Astrocyte of the spinal cord (primary cell): ENCODE measurements around the gene LRRC66.

Experiments
- DNase-seq: peaks from one replicate; pipeline ENCODE4 v3.0.0; 2011; ENCODE audit warnings: low read depth, low spot score
- H3K4me3 ChIP-seq: 2 replicates; pipeline ENCODE4 v1.5.1; 2011; ENCODE audit warnings: low read depth, mild to moderate bottlenecking, low read length, moderate library complexity
- in situ Hi-C: cut with HindIII; loops from 2 replicates; pipeline ENCODE4 v1.10.0; 2017; ENCODE audit warnings: low sequenced_read_pairs
- TF ChIP-seq, protein P1 (sequence below): IDR thresholded peaks from 2 replicates; pipeline ENCODE4 v1.5.1; 2012; ENCODE audit warnings: low read depth, mild to moderate bottlenecking, low read length, inconsistent platforms

The LRRC66 gene

DNA sequence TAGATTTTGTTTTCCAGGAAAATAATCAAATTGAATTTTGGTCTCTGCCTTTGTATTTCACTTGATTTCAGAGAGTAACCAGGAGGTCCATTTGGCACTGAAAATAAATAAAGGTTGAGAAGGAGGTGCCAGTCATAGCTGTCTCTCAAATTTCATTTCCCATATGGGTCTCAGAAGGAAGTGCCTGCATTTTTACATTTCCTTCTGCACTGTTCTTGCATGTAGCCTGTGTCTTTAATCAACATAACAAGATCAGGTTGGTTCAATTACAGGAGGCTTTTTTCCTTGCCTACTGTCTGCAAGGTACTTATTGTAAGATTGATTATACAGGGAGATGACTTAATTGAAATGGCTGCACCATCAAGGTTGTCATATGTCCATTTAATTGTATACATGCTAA lies 15.7 kb downstream of the LRRC66 start:
- no peak for DNase-seq
- in situ Hi-C loops = no loop called here
- no peak overlapping the region for H3K4me3 ChIP-seq
- TF ChIP-seq, protein P1, sequence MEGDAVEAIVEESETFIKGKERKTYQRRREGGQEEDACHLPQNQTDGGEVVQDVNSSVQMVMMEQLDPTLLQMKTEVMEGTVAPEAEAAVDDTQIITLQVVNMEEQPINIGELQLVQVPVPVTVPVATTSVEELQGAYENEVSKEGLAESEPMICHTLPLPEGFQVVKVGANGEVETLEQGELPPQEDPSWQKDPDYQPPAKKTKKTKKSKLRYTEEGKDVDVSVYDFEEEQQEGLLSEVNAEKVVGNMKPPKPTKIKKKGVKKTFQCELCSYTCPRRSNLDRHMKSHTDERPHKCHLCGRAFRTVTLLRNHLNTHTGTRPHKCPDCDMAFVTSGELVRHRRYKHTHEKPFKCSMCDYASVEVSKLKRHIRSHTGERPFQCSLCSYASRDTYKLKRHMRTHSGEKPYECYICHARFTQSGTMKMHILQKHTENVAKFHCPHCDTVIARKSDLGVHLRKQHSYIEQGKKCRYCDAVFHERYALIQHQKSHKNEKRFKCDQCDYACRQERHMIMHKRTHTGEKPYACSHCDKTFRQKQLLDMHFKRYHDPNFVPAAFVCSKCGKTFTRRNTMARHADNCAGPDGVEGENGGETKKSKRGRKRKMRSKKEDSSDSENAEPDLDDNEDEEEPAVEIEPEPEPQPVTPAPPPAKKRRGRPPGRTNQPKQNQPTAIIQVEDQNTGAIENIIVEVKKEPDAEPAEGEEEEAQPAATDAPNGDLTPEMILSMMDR = no peak

DNA sequence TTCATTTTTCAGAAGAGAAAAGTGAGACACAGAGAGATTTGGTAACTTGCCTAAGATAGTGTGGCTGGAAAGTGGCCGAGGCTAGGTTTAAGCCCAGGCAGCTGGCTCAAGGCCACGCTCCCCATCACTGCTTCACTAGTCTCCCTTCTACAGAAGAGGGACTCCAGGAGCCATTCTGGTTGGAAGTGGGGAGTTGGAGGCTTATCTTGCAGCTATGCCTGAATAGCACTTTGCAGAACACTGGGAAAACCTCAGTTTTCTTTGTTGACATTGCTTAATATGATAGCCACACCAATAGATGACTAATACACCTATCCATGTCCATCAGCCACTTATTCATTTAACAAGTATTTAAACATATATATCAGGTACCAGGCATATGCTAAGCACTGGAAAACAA lies 18.5 kb downstream of the LRRC66 start:
- in situ Hi-C loops = no loop called here
- TF ChIP-seq, protein P1 = no peak

DNA sequence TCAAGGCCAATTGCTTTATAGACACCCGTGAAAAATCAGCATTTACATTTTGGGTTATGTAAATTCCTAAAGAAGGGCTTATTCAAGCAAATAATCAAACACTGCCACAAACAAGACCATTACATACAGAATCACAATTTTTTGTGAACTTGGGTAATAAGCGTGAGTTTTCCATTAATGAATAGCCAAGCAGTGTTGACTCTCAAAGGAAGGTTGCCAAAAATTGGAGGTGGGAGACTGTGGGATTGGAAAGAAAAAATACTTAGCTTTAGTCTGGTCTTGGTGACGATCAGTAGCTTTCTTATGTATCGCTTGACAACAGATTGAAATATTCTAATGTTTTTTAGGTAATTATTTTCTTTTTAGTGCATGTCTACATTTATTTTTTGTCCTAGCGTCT lies 20.9 kb downstream of the LRRC66 start:
- TF ChIP-seq, protein P1 = no peak
- in situ Hi-C loops = no loop called here
- H3K4me3 ChIP-seq = no peak overlapping the region
- DNase-seq = no peak

More for the DNA sequence above, 18.5 kb downstream of the LRRC66 start:
- no peak overlapping the region for H3K4me3 ChIP-seq
- no peak for DNase-seq

DNA sequence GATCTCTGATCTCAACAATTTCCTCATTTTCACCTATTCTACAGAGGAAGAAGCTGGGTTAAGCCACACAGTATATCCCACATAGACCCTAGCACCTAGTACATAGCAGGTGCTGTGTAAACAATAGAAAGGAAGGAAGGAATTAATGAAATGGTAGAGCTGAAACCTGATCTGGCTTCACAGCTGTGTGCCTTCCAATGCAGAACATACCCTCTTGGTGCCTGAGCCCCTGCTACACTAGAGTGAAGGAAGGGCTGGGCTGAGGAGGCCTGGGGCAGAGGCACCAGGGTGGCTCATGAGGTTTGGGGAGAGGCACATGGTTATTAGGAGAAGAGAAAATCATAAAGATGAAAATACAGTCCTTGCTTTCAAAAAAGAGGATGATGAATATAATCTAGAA lies 21.3 kb downstream of the LRRC66 start:
- TF ChIP-seq, protein P1 = no peak
- DNase-seq = no peak
- in situ Hi-C loops = no loop called here
- H3K4me3 ChIP-seq = no peak overlapping the region

DNA sequence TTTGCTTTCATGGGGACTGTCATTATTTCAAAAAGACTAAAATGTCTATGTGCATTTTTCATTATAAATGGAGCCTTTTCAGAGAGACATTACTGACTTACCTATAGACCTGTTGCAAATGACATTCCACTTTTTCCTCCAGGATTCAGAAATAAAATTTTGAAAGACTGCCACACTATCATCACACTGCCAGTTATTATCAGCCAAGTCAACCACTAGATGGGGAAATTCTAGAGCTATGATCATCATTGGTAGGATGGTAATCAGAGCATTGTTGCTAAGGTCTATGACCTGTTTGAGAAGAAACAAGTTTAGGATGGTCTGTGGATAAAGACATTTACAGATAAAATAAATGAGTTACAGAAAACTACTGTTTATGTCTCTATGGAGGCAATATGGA lies 22.5 kb downstream of the LRRC66 start:
- TF ChIP-seq, protein P1 = peak; percentile 6
- DNase-seq = no peak
- H3K4me3 ChIP-seq = no peak overlapping the region
- in situ Hi-C loops = no loop called here

DNA sequence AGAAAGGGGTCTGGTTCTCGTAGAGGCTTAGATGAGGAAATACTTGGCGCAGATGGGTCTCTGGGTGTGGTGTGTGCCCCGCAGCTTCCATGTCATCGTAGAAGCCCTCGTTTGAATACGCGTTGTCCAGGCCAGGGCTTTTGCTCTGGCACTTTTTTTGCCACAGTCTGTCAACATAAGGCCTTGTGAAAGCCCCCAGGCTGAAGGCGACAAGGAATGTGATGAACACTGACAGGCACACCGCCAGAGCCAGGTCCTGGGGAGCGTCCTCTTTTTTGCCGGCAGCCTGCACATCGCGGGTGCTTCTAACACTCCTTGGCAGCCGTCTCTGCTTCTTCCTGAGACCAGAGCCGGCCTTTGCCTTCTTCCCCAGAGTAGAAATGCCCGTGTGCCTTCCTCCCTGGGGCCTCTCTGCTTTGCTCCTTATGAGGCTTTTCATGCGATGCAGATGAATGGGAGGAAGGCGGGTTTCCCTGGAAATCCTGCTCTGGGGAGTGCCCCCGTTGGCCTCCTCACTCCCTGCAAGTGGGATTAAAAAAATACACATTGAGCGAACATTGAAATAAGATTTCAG lies 24.4 kb downstream of the LRRC66 start:
- H3K4me3 ChIP-seq = no peak overlapping the region

More for the DNA sequence above, 24.4 kb downstream of the LRRC66 start:
- in situ Hi-C loops = no loop called here
- no peak for DNase-seq
- TF ChIP-seq, protein P1 = no peak
